ENCODE results near the gene TEX13C.

DNA sequence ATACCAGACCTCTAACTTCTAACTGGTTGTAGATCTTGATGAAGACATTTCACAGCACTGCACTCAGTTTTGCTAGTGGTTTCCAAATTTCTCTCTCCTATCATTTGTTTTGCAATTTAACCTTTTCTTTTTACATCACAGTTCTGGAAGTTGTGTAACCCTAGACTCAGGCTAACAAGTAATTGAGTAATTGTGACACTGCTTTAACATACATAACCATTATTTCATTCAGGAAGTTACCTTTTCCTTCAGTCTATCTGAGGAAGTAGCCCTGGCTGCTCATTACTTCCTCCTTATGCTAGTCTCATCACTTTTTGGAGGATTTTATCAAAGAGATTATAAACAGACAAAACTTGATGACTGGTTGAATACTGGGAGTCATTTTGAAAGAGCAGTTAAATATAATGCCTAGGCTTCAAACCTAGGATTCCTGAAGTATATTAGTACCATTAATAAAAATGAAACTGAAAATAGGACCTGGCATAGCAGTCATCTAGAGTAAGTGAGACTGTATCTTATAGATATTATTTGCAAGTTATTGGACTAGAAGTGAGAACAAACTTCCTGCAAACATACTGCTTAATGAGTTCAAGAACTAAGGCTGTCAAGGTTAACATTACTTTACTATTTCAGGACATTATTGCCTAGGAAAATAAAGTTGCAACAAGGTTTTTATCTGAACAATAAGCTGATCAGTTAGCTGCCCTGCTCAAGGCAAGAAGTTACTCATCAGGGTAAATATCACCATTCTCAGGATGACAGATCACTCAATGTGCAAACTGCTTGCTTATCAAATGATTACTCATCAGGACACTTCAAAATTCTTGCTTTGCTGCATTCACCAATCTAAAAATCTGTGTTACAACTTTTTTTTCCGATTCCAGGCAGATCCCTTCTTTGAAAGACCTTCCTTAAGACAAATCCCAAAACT lies 25.6 kb upstream of the TEX13C start:
- TF ChIP-seq, protein P1, sequence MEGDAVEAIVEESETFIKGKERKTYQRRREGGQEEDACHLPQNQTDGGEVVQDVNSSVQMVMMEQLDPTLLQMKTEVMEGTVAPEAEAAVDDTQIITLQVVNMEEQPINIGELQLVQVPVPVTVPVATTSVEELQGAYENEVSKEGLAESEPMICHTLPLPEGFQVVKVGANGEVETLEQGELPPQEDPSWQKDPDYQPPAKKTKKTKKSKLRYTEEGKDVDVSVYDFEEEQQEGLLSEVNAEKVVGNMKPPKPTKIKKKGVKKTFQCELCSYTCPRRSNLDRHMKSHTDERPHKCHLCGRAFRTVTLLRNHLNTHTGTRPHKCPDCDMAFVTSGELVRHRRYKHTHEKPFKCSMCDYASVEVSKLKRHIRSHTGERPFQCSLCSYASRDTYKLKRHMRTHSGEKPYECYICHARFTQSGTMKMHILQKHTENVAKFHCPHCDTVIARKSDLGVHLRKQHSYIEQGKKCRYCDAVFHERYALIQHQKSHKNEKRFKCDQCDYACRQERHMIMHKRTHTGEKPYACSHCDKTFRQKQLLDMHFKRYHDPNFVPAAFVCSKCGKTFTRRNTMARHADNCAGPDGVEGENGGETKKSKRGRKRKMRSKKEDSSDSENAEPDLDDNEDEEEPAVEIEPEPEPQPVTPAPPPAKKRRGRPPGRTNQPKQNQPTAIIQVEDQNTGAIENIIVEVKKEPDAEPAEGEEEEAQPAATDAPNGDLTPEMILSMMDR (IDR thresholded peaks at IDR 0.05): no peak
- TF ChIP-seq POLR2A (IDR thresholded peaks at IDR 0.05): no peak

All from body of pancreas (tissue), 4 donors.